Activated CD4-positive, alpha-beta T cell treated with anti-CD3 and anti-CD28 coated beads, Interleukin-2, amount 50 U/mL, for 24 hours (primary cell): ENCODE measurements around the gene OSBPL8.
A peak's percentile ranks its signal among the peaks of the same experiment; 100 is the strongest.

Source experiments
- DNase-seq, 2 donors: peaks; one replicate each; pipeline ENCODE4 v3.0.0-alpha.2; 2020; ENCODE audit warnings: low read depth in 1 of 2, low spot score in 1 of 2

The OSBPL8 gene

GRCh38 chr12:76471579-76471978 lies 88.0 kb downstream of the OSBPL8 start:
- no peak for DNase-seq

- peak in 1 of 2 donors; percentile 17 for DNase-seq
Observed at GRCh38 chr12:76470028-76470939, 89.3 kb downstream of the OSBPL8 start.

- no peak for DNase-seq
Observed at GRCh38 chr12:76464631-76465166, 94.9 kb downstream of the OSBPL8 start.

- DNase-seq, result no peak
Observed at GRCh38 chr12:76462668-76463224, 96.8 kb downstream of the OSBPL8 start.

- no peak for DNase-seq
Observed at GRCh38 chr12:76460807-76461206, 98.8 kb downstream of the OSBPL8 start.

GRCh38 chr12:76457818-76458217 lies 101.8 kb downstream of the OSBPL8 start:
- no peak for DNase-seq

- no peak for DNase-seq
Observed at GRCh38 chr12:76457010-76457409, 102.6 kb downstream of the OSBPL8 start.

- DNase-seq, result peak in 1 of 2 donors; percentile 51
Observed at GRCh38 chr12:76455582-76456345, 103.8 kb downstream of the OSBPL8 start.

- DNase-seq, result no peak
Observed at GRCh38 chr12:76451528-76451927, 108.0 kb downstream of the OSBPL8 start.

GRCh38 chr12:76450690-76451089 lies 108.9 kb downstream of the OSBPL8 start:
- no peak for DNase-seq

- DNase-seq, result no peak
Observed at GRCh38 chr12:76449993-76450392, 109.6 kb downstream of the OSBPL8 start.

GRCh38 chr12:76449583-76449982 lies 110.0 kb downstream of the OSBPL8 start:
- no peak for DNase-seq

GRCh38 chr12:76449016-76449415 lies 110.6 kb downstream of the OSBPL8 start:
- DNase-seq, result no peak

GRCh38 chr12:76446090-76446489 lies 113.5 kb downstream of the OSBPL8 start:
- DNase-seq, result no peak

- no peak for DNase-seq
Observed at GRCh38 chr12:76445462-76445861, 114.1 kb downstream of the OSBPL8 start.

- no peak for DNase-seq
Observed at GRCh38 chr12:76444408-76444984, 115.1 kb downstream of the OSBPL8 start.

- DNase-seq, result no peak
Observed at GRCh38 chr12:76441016-76441415, 118.6 kb downstream of the OSBPL8 start.

GRCh38 chr12:76432733-76433132 lies 126.8 kb downstream of the OSBPL8 start:
- no peak for DNase-seq

GRCh38 chr12:76428117-76428516 lies 131.5 kb downstream of the OSBPL8 start:
- no peak for DNase-seq

- no peak for DNase-seq
Observed at GRCh38 chr12:76426160-76426559, 133.4 kb downstream of the OSBPL8 start.

GRCh38 chr12:76424941-76425340 lies 134.6 kb downstream of the OSBPL8 start:
- no peak for DNase-seq
